ENCODE results near the gene PAPOLA.
"Not testable (repeated sequence)": the region's sequence is repeated elsewhere in the genome, so short reads cannot be mapped to it uniquely, and the experiment has no call there.

Gene PAPOLA

DNA sequence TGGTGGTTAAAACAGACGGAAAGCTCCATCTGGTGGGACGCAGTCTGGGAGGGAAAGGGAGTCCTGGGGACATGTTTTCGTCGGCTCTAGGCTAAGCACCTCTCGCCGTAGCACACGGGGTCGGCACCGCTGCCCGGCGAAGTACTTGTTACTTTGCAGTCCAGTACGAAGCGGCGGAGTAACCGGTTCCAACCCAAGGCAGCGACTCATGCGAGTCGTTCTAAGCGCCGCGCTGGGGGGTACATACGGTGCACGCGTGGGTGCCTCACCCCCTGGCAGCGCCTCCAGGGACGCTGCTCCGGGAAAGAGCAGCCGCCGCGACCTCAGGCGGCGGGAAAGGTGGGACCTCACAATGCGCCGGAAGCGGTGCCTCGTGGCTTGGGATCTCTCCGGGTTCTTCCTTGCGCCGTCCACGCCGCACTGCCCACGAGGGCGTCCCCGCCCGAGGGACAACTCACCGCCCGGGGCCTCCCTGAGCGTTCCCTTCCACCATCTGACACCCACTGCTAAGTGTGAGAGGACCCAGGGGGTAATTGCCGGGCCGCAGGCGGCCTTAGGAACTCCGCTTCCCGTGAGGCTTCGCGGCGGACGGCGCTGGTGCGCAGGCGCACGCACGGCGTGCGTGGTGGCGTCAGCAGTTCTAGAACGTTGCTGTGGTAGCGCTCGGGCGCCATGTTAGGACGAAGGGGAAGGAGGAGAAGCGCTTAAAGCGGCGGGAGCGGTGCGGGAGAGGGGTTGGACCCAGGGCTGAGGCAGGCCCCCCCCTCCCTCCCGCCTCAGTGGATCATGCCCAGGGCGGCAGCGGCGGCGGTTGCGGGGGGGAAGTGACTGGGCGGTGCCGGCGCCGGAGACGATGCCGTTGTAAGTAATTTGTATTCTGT lies at the start of gene PAPOLA:
PAPOLA (plus strand) TSS at position 643 of the 881 bp plus-strand sequence; CDS start at position 854, 211 bp downstream.
- DNase-seq = peak; percentile 93

GRCh38 chr14:96452684-96453083 lies 49.5 kb upstream of the PAPOLA start:
- no peak for DNase-seq

- DNase-seq = no peak
These were observed 46.6 kb upstream of the PAPOLA start for GRCh38 chr14:96455588-96455987.

GRCh38 chr14:96459851-96460250 lies 42.3 kb upstream of the PAPOLA start:
- no peak for DNase-seq

- no peak for DNase-seq
These were observed 40.0 kb upstream of the PAPOLA start for GRCh38 chr14:96461950-96462798.

DNA sequence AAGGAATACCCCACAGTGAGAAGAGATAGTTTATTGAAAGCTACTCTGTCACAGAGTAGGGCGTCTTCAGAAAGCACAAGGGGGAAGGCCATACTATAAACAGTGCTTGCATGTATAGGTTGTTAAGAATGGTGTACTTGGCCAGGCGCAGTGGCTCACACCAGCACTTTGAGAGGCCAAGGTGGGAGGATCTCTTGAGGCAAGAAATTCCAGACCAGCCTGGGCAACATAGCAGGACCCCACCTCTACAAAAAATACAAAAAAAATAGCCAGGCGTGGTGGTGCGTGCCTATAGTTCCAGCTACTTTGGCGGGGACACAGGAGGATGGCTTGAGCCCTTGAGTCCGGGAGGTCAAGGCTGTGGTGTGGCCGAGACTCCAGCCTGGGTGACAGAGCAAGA lies 38.0 kb upstream of the PAPOLA start:
- no peak for DNase-seq

- DNase-seq = no peak
These were observed 35.3 kb upstream of the PAPOLA start for GRCh38 chr14:96466918-96467317.

DNA sequence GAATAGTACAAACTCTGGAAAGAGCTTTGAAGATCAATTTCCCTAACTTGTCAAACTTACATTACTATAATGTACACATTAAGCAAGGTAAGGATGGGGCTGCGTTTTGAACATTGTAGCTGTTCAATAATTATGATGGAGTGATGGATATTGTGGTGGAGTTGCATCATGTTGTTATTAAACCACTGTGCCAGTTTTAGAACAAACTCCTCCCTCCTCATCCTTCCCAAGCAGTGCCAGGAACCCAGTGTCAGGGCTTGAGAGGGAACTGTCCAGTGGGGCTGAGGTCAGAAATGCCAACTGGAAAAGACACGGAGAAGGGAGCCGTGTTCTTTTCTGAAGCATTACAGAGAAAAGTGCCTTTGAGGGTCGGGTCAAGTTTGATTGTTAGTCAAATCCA lies 31.9 kb upstream of the PAPOLA start:
- no peak for DNase-seq

GRCh38 chr14:96470967-96471366 lies 31.2 kb upstream of the PAPOLA start:
- not testable (repeated sequence) for DNase-seq

- DNase-seq = no peak
These were observed 24.1 kb upstream of the PAPOLA start for GRCh38 chr14:96478119-96478518.

- no peak for DNase-seq
These were observed 22.6 kb upstream of the PAPOLA start for GRCh38 chr14:96479435-96480146.

DNA sequence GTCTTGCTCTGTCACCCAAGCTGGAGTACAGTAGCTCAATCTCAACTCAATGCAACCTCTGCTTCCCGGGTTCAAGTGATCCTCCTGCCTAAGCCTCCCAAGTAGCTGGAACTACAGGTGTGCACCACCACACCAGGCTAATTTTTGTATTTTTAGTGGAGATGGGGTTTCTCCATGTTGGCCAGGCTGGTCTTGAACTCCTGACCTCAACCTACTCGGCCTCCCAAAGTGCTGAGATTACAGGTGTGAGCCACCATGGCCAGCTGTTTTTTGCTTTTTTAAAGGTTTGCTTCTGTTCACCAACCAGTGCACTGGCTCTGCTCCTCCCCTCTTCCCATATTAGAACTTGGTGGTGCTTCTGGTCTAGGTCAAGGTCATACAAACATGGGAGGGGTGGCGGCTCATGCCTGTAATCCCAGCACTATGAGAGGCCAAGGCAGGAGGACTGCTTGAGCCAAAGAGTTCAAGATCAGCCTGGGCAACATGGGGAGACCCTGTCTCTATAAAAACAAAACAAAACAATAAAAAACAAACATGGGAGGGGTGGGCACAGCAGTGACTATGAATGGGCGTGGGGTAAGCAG lies 20.4 kb upstream of the PAPOLA start:
- DNase-seq = no peak

GRCh38 chr14:96482986-96483385 lies 19.2 kb upstream of the PAPOLA start:
- DNase-seq = no peak

- DNase-seq = no peak
These were observed 17.8 kb upstream of the PAPOLA start for GRCh38 chr14:96484399-96484798.

DNA sequence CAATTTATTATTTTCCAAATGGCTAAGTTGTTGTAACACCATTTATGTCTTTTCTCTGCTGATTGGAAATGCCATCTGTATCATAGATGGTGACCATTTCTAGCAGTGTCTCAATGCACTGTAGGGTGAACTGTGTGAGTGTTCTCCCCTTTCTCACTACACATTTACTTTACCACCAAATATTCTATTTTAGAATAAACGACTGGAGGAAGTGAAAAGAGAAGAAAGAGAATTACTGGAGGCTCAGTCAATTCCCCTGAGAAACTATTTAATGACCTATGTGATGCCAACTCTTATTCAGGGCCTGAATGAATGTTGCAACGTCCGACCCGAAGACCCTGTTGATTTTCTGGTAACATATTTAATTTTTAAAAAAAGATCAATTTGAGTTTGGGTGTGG lies 15.5 kb upstream of the PAPOLA start:
- DNase-seq = no peak

- DNase-seq = no peak
These were observed 12.9 kb upstream of the PAPOLA start for GRCh38 chr14:96489327-96489726.

DNA sequence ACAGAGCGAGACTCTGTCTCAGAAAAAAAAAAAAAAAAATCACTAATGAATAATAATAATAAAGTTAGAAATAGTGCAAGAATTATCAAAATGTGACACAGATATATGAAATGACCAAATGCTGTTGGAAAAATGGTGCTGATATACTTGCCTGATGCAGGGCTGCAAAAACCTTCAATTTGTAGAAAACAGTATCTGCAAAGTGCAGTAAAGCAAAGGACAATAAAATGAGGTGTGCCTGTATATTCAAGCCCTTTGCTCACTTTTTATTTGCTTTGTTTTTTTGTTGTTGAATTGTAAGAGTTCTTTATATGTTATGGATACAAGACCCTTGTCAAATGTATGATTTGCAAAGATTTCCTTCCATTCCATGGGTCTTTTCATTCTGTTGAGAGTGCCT lies 9.0 kb upstream of the PAPOLA start:
- DNase-seq = no peak

GRCh38 chr14:96494331-96494730 lies 7.9 kb upstream of the PAPOLA start:
- DNase-seq = no peak

GRCh38 chr14:96497087-96497486 lies 5.1 kb upstream of the PAPOLA start:
- DNase-seq = no peak

- no peak for DNase-seq
These were observed 4.6 kb upstream of the PAPOLA start for GRCh38 chr14:96497586-96497985.

DNA sequence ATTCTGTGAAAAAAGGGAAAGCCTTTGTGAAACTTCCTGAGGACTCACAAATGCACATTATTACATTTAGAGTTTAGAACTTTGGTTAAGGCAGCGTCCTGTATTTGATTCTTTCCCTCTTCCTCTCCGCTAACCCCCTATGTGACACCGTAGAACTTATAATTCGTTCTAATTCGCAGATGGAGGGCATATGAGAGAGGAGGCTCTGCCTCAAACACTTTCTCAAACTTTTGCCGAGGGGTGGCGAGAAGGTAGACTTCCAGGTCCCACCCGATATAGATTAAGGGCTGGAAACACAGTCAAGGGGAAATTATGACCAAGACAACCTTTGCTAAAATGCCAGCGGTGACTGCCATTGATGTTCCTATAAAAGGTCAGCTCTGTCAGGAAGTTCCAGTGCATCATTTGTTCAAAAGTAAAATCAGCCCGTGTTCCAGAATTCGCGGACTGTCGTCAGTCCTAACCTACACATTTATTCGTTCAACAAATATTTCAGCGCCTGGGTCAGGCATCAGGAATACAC lies 904 bp upstream of the PAPOLA start:
- DNase-seq = no peak

GRCh38 chr14:96502621-96503305 lies 581 bp downstream of the PAPOLA start:
- peak; percentile 10 for DNase-seq
